ENCODE results near the gene GSC2.

Gene GSC2

GRCh38 chr22:19132693-19133400 is 17.2 kb downstream of the GSC2 start:
- no peak for DNase-seq

- no peak for DNase-seq
These were observed 17.9 kb downstream of the GSC2 start for GRCh38 chr22:19132153-19132552.

GRCh38 chr22:19131685-19132015 is 18.4 kb downstream of the GSC2 start:
- DNase-seq: no peak

GRCh38 chr22:19130959-19131684 is 19.0 kb downstream of the GSC2 start, which contains the start of gene TSSK2:
Gene TSSK2 (plus strand): TSS chr22:19131308. CDS start chr22:19131400, 92 bp downstream.
- DNase-seq: no peak

- DNase-seq: no peak
These were observed 20.2 kb downstream of the GSC2 start for GRCh38 chr22:19129871-19130270.

- no peak for DNase-seq
These were observed 21.0 kb downstream of the GSC2 start for GRCh38 chr22:19128946-19129727.

GRCh38 chr22:19128009-19128401 is 22.1 kb downstream of the GSC2 start:
- DNase-seq: no peak

- no peak for DNase-seq
These were observed 22.6 kb downstream of the GSC2 start for GRCh38 chr22:19127329-19128008.

GRCh38 chr22:19126309-19127273 is 23.5 kb downstream of the GSC2 start:
- no peak for DNase-seq

GRCh38 chr22:19125474-19126308 is 24.4 kb downstream of the GSC2 start:
- no peak for DNase-seq

- DNase-seq: no peak
These were observed 25.1 kb downstream of the GSC2 start for GRCh38 chr22:19125011-19125410.

GRCh38 chr22:19124377-19124776 is 25.7 kb downstream of the GSC2 start:
- DNase-seq: no peak

- DNase-seq: no peak
These were observed 26.2 kb downstream of the GSC2 start for GRCh38 chr22:19123936-19124335.

- peak; percentile 67 for DNase-seq
These were observed 27.2 kb downstream of the GSC2 start for GRCh38 chr22:19122752-19123492.

GRCh38 chr22:19122143-19122751 is 27.8 kb downstream of the GSC2 start, which contains the start of gene DGCR2:
Gene DGCR2 (minus strand): TSS chr22:19122412. CDS start chr22:19122206, 206 bp downstream.
- peak; percentile 99 for DNase-seq

GRCh38 chr22:19121631-19122142 is 28.4 kb downstream of the GSC2 start:
- DNase-seq: peak; percentile 78

GRCh38 chr22:19120829-19121630 is 29.1 kb downstream of the GSC2 start:
- DNase-seq: peak; percentile 94

- no peak for DNase-seq
These were observed 30.1 kb downstream of the GSC2 start for GRCh38 chr22:19119949-19120348.

Measured in islet precursor cell (in vitro differentiated cells).